Measurements from ENCODE around the gene MFNG.
"Not testable (repeated sequence)": the region's sequence is repeated elsewhere in the genome, so short reads cannot be mapped to it uniquely, and the experiment has no call there.

DNA sequence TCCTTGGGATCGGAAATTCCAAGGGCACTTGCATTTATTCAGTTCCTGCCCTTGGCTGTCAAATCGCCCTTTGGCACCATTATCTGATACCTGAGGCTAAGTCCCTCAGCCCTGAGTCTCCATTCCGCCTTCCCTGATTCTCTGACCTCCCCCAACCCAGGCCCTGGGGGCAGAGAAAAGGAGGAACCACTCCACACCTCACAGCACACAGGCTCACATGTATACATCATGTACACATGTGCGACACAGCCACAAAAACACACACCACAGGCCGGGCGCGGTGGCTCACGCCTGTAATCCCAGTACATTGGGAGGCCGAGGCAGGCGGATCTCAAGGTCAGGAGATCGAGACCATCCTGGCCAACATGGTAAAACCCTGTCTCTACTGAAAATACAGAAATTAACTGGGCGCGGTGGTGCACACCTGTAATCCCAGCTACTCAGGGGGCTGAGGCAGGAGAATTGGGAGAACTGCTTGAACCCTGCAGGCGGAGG, 17.9 kb downstream of the MFNG start:
- TF ChIP-seq, protein P1, sequence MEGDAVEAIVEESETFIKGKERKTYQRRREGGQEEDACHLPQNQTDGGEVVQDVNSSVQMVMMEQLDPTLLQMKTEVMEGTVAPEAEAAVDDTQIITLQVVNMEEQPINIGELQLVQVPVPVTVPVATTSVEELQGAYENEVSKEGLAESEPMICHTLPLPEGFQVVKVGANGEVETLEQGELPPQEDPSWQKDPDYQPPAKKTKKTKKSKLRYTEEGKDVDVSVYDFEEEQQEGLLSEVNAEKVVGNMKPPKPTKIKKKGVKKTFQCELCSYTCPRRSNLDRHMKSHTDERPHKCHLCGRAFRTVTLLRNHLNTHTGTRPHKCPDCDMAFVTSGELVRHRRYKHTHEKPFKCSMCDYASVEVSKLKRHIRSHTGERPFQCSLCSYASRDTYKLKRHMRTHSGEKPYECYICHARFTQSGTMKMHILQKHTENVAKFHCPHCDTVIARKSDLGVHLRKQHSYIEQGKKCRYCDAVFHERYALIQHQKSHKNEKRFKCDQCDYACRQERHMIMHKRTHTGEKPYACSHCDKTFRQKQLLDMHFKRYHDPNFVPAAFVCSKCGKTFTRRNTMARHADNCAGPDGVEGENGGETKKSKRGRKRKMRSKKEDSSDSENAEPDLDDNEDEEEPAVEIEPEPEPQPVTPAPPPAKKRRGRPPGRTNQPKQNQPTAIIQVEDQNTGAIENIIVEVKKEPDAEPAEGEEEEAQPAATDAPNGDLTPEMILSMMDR (conservative IDR thresholded peaks at IDR 0.05; ENCODE audit: low read length) = not testable (repeated sequence)
- not testable (repeated sequence) for TF ChIP-seq EZH2phosphoT487 (IDR thresholded peaks at IDR 0.05; ENCODE audit: borderline replicate concordance, low read depth, low read length)
